PC-9 (cell line): ENCODE results near the gene TXNRD1. TPM values are rescaled to one million over a fixed set of nuclear protein-coding genes. Genes with fewer than 3 reads are reported as not detected.

Experiments used
- BruUV-seq: library from RNA; stranded (reverse); fragments of 400-500 nt; replicated peaks from 2 replicates; lab custom pipeline; 2021; lab: Mats Ljungman, UMichigan
- CTCF ChIA-PET: fragments of 300-600 bp; sonication (Branson Sonifier 250); formaldehyde crosslinking; loops from one replicate; lab custom pipeline; 2022; ENCODE audit warnings: antibody characterized with exemption; lab: Charles Lee
- POLR2A ChIA-PET: fragments of 300-600 bp; sonication (Branson Sonifier 250); formaldehyde crosslinking; loops from one replicate; lab custom pipeline; 2022; ENCODE audit warnings: antibody characterized with exemption; ENCODE audit not compliant: unreplicated experiment; lab: Charles Lee
- DNase-seq, 2 experiments: peaks; one replicate each; pipeline versions ENCODE4 v3.0.0 to v3.0.0-alpha.2; 2015 to 2022; ENCODE audit warnings: mixed read lengths in 1 of 2
- H2AFZ ChIP-seq: fragments of 200-600 bp; sonication (generic); 2 replicates; pipeline ENCODE4 v1.8.1; 2017; ENCODE audit warnings: antibody characterized with exemption
- H3F3A ChIP-seq: fragments of 200-600 bp; sonication (generic); 2 replicates; pipeline ENCODE4 v1.8.1; 2017; ENCODE audit warnings: antibody characterized with exemption, mild to moderate bottlenecking, low read depth; ENCODE audit not compliant: insufficient read depth
- H3K27ac ChIP-seq: fragments of 200-600 bp; sonication (generic); 2 replicates; pipeline ENCODE4 v1.6.1; 2016; ENCODE audit warnings: mixed run types
- H3K27me3 ChIP-seq: fragments of 200-600 bp; sonication (generic); 2 replicates; pipeline ENCODE4 v1.6.1; 2016; ENCODE audit warnings: low read depth, mixed run types; ENCODE audit not compliant: insufficient read depth
- H3K36me3 ChIP-seq: fragments of 200-600 bp; sonication (generic); 2 replicates; pipeline ENCODE4 v1.6.1; 2016; ENCODE audit warnings: low read depth, mixed run types
- H3K4me1 ChIP-seq: fragments of 200-600 bp; sonication (generic); replicated peaks from 2 replicates; pipeline ENCODE4 v1.6.1; 2016; ENCODE audit warnings: mixed run types; ENCODE audit not compliant: insufficient read depth
- H3K4me2 ChIP-seq: fragments of 200-600 bp; sonication (generic); 2 replicates; pipeline ENCODE4 v1.6.1; 2017; ENCODE audit warnings: mixed run types
- H3K4me3 ChIP-seq: fragments of 200-600 bp; sonication (generic); 2 replicates; pipeline ENCODE4 v1.6.1; 2016; ENCODE audit warnings: mixed run types
- H3K79me2 ChIP-seq: fragments of 200-600 bp; sonication (generic); 2 replicates; pipeline ENCODE4 v1.6.1; 2017; ENCODE audit warnings: low read depth, mixed run types
- H3K9me2 ChIP-seq: fragments of 200-600 bp; sonication (generic); 2 replicates; pipeline ENCODE4 v1.8.1; 2017; ENCODE audit warnings: mild to moderate bottlenecking; ENCODE audit not compliant: insufficient read depth
- H3K9me3 ChIP-seq: fragments of 200-600 bp; sonication (generic); 2 replicates; pipeline ENCODE4 v1.8.1; 2016; ENCODE audit warnings: low read depth; ENCODE audit not compliant: insufficient read depth
- H4K20me1 ChIP-seq: fragments of 200-600 bp; sonication (generic); 2 replicates; pipeline ENCODE4 v1.8.1; 2017; ENCODE audit not compliant: insufficient read depth
- CTCF ChIP-seq: fragments of 200-600 bp; sonication (generic); conservative IDR thresholded peaks from 2 replicates; pipeline ENCODE4 v1.6.1; 2017; ENCODE audit warnings: mixed run types, antibody characterized with exemption, mild to moderate bottlenecking, moderate library complexity
- EZH2 ChIP-seq: fragments of 200-600 bp; sonication (generic); IDR thresholded peaks from 2 replicates; pipeline ENCODE4 v1.8.0; 2017; ENCODE audit warnings: antibody characterized with exemption, low read depth
- intact Hi-C: fragments of 100-400 bp; cut with micrococcal nuclease; formaldehyde crosslinking; loops from one replicate; pipeline ENCODE4 v1.10.0; 2022; ENCODE audit not compliant: unreplicated experiment
- total RNA-seq: library from RNA; stranded (reverse); gene quantifications from 2 replicates; pipeline ENCODE4 v1.2.3, GENCODE V29; 2021

The TXNRD1 gene
- total RNA-seq, 1 experiment from 2014 or later, result 1,250 TPM

DNA sequence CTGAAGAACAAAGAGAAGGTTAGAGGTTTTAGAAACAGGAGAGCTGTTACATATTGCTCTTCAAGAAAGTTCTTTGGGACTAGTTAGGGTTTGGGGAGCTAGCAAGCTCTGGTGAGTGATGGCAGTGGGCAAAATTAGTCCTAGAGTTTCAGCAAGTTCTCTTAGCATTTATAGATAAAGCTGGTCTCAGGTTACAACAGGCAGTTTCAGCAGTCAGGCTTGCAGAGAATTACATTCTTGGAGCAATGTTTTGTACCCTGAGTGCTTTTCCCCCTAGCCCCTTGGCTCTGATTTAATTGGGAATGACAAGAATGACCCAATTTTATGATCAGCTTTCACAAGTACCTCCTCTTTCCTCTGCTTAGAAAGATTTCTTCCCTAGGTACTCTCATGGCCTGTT is 66.5 kb downstream of the TXNRD1 start:
- no peak for TF ChIP-seq EZH2
- TF ChIP-seq CTCF, result no peak
- no peaks in the 10 kb centered on the region for H3K36me3 ChIP-seq
- no peaks in the 10 kb centered on the region for H3K9me2 ChIP-seq
- H3K27me3 ChIP-seq, result no peaks in the 10 kb centered on the region
- peaks cover 86% of the 10 kb centered on the region for H3K4me1 ChIP-seq
- BruUV-seq, result no TSS peak
- H3K27ac ChIP-seq, result peak overlapping the region; percentile 99
- peak in 1 of 2 experiments; percentile 52 for DNase-seq
- ChIA-PET POLR2A (interaction anchor here (0.5 kb wide), 1 partner anchor 1591 kb away, joined by 3 read pairs; no protein-coding TSS in a partner anchor), CTCF (no interaction called here)
- H3F3A ChIP-seq, result peaks cover 95% of the 10 kb centered on the region
- no peak overlapping the region for H2AFZ ChIP-seq
- H4K20me1 ChIP-seq, result no peaks in the 10 kb centered on the region
- peak overlapping the region; percentile 85 for H3K4me2 ChIP-seq
- H3K9me3 ChIP-seq, result no peaks in the 10 kb centered on the region
- peak overlapping the region; percentile 24; the same call in 1 of the 2 replicates for H3K4me3 ChIP-seq
- H3K79me2 ChIP-seq, result peaks cover 67% of the 10 kb centered on the region
- intact Hi-C loops, result no loop called here

- intact Hi-C loops, result loop anchor here (1.0 to 5.0 kb wide), 3 partner anchors 9 to 164 kb away; no protein-coding TSS in a partner anchor
- peaks cover 36% of the 10 kb centered on the region for H4K20me1 ChIP-seq
- no peaks in the 10 kb centered on the region for H3K9me2 ChIP-seq
- H3K36me3 ChIP-seq, result peaks cover 35% of the 10 kb centered on the region
- TF ChIP-seq CTCF (no peak), EZH2 (no peak)
- H3K9me3 ChIP-seq, result no peaks in the 10 kb centered on the region
- peaks cover 94% of the 10 kb centered on the region for H3F3A ChIP-seq
- peak in 1 of 2 experiments; percentile 99 for DNase-seq
- no peak overlapping the region for H2AFZ ChIP-seq
- H3K4me2 ChIP-seq, result peak overlapping the region; percentile 97
- peaks cover 83% of the 10 kb centered on the region for H3K79me2 ChIP-seq
- ChIA-PET CTCF (no interaction called here), POLR2A (interaction anchor here (0.5 to 2.9 kb wide), 10 partner anchors 9 to 1966 kb away, joined by 3 to 94 read pairs (median 4); no protein-coding TSS in a partner anchor)
- H3K4me3 ChIP-seq, result peak overlapping the region; percentile 96; the same call in 1 of the 2 replicates
- no peaks in the 10 kb centered on the region for H3K27me3 ChIP-seq
- TSS peak; percentile 57 for BruUV-seq
- peaks cover 52% of the 10 kb centered on the region for H3K4me1 ChIP-seq
- H3K27ac ChIP-seq, result peak overlapping the region; percentile 99
Measured at GRCh38 chr12:104285740-104286515, 70.3 kb downstream of the TXNRD1 start.

- H3K79me2 ChIP-seq, result peaks cover 90% of the 10 kb centered on the region
- DNase-seq, result peak; percentile 95 to 96
Measured at GRCh38 chr12:104286516-104287482, 71.2 kb downstream of the TXNRD1 start.

More at GRCh38 chr12:104286516-104287482, 71.2 kb downstream of the TXNRD1 start:
- TF ChIP-seq EZH2, result no peak
- no peak for TF ChIP-seq CTCF
- POLR2A ChIA-PET, result interaction anchor here (0.5 to 2.9 kb wide), 12 partner anchors 9 to 446 kb away, joined by 3 to 94 read pairs (median 4); partner anchors contain the start of genes HSP90B1 and NT5DC3
- H3K9me2 ChIP-seq, result no peaks in the 10 kb centered on the region
- CTCF ChIA-PET, result interaction anchor here (0.6 to 1.2 kb wide), 3 partner anchors 11 to 120 kb away, joined by 3 to 5 read pairs (median 4); no protein-coding TSS in a partner anchor
- H3K4me2 ChIP-seq, result peak overlapping the region; percentile 97
- peaks cover 42% of the 10 kb centered on the region for H3K36me3 ChIP-seq
- BruUV-seq, result TSS peak; percentile 31
- peaks cover 94% of the 10 kb centered on the region for H3F3A ChIP-seq
- H3K4me3 ChIP-seq, result peak overlapping the region; percentile 96
- intact Hi-C loops, result loop anchor here (1.0 to 5.0 kb wide), 3 partner anchors 9 to 164 kb away; no protein-coding TSS in a partner anchor
- H3K9me3 ChIP-seq, result no peaks in the 10 kb centered on the region
- H2AFZ ChIP-seq, result no peak overlapping the region
- H3K27me3 ChIP-seq, result no peaks in the 10 kb centered on the region
- H4K20me1 ChIP-seq, result peaks cover 45% of the 10 kb centered on the region
- H3K4me1 ChIP-seq, result peaks cover 43% of the 10 kb centered on the region
- H3K27ac ChIP-seq, result peak overlapping the region; percentile 99
